NCI-H2107 treated with DMSO at 0.1 percent for 48 hours (cell line): ENCODE data around the gene HARBI1.

Experiments used
- DNase-seq: peaks from one replicate; lab custom pipeline; 2025; ENCODE audit not compliant: unreplicated experiment; lab: John Stamatoyannopoulos, UW

The HARBI1 gene

GRCh38 chr11:46617134-46617971 lies at the start of gene HARBI1, which contains the start of gene ATG13:
Gene HARBI1 (minus strand): TSS chr11:46617227. CDS start chr11:46616237, 990 bp downstream.
Gene ATG13 (plus strand): TSS chr11:46617553. CDS start chr11:46644292, 26,739 bp downstream.
- DNase-seq = peak; percentile 74

- no peak for DNase-seq
Observed at GRCh38 chr11:46666516-46666915, 49.5 kb upstream of the HARBI1 start.

GRCh38 chr11:46665356-46665755 lies 48.3 kb upstream of the HARBI1 start:
- no peak for DNase-seq

GRCh38 chr11:46664612-46665011 lies 47.6 kb upstream of the HARBI1 start:
- no peak for DNase-seq

- DNase-seq = no peak
Observed at GRCh38 chr11:46663277-46663940, 46.4 kb upstream of the HARBI1 start.

GRCh38 chr11:46662366-46662765 lies 45.3 kb upstream of the HARBI1 start:
- no peak for DNase-seq

- no peak for DNase-seq
Observed at GRCh38 chr11:46661836-46662235, 44.8 kb upstream of the HARBI1 start.

GRCh38 chr11:46659908-46660307 lies 42.9 kb upstream of the HARBI1 start:
- no peak for DNase-seq

- no peak for DNase-seq
Observed at GRCh38 chr11:46658259-46658658, 41.2 kb upstream of the HARBI1 start.

- no peak for DNase-seq
Observed at GRCh38 chr11:46657186-46657585, 40.2 kb upstream of the HARBI1 start.

GRCh38 chr11:46655631-46656030 lies 38.6 kb upstream of the HARBI1 start:
- DNase-seq = no peak

GRCh38 chr11:46649180-46649738 lies 32.2 kb upstream of the HARBI1 start:
- DNase-seq = peak; percentile 86

GRCh38 chr11:46643986-46644385 lies 27.0 kb upstream of the HARBI1 start:
- DNase-seq = no peak

- DNase-seq = no peak
Observed at GRCh38 chr11:46643531-46643930, 26.5 kb upstream of the HARBI1 start.

GRCh38 chr11:46642627-46643335 lies 25.8 kb upstream of the HARBI1 start:
- no peak for DNase-seq

GRCh38 chr11:46641639-46642038 lies 24.6 kb upstream of the HARBI1 start:
- DNase-seq = no peak

GRCh38 chr11:46640036-46640788 lies 23.2 kb upstream of the HARBI1 start:
- no peak for DNase-seq

- peak; percentile 84 for DNase-seq
Observed at GRCh38 chr11:46639197-46639839, 22.3 kb upstream of the HARBI1 start.

- no peak for DNase-seq
Observed at GRCh38 chr11:46637546-46637945, 20.5 kb upstream of the HARBI1 start.

- DNase-seq = no peak
Observed at GRCh38 chr11:46635557-46636139, 18.6 kb upstream of the HARBI1 start.
